EL (cell line): ENCODE results near the gene LGALS3.

Experiments
- DNase-seq: peaks from one replicate; pipeline ENCODE4 v3.0.0-alpha.2; 2016

LGALS3 gene

GRCh38 chr14:55115460-55115859, 13.6 kb upstream of the LGALS3 start:
- no peak for DNase-seq

- DNase-seq = no peak
Measured at GRCh38 chr14:55115861-55116245, 13.2 kb upstream of the LGALS3 start.

- no peak for DNase-seq
Measured at GRCh38 chr14:55116246-55117030, 12.6 kb upstream of the LGALS3 start.

DNA sequence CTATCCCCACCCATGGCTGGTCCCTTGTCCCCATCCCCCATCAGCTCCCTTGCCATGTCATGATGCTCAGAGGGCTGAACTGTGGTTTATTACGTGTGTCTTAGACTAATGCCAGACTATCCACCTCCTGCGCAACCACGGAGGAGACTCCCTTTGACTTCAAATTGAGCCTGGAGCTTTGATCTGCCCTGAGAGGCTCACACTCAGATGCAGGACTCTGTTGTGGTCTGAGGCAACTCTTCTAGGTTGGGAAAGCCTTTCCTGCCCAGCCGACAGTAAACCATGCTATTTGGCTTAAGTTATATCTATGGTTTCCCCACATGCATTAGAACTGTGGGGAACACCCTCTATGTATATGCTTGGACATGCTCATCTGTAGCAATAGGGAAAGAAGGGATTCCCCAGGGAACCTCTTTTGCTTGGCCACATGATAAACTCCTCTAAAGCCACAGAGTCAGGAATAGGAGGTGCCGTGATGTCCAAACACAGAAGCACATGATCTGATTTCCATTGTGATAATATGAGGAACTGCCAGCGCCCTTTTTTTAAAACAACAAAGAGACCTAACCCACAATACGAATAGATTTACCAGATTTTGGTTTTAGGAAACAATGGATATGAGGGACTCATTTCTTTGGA, 11.1 kb upstream of the LGALS3 start:
- DNase-seq = no peak

DNA sequence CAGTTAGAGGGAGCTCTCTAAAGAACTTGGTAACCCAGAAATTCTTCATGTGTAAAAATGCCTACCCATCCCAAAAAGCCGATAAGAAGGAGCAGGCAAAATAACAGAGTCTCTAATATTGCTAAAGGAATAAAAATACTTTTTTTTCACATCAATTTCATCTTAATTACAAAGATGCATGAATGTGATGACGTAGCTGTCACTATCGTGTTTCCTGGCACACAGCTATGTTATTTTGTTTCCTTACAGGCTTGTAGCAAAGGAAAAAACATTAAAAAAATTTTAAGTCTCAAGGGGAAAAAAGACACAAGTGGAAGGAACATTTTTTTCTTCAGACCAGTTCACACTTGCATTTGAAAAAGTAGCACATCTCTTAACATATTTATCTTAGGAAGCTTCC, 10.3 kb upstream of the LGALS3 start:
- DNase-seq = no peak

DNA sequence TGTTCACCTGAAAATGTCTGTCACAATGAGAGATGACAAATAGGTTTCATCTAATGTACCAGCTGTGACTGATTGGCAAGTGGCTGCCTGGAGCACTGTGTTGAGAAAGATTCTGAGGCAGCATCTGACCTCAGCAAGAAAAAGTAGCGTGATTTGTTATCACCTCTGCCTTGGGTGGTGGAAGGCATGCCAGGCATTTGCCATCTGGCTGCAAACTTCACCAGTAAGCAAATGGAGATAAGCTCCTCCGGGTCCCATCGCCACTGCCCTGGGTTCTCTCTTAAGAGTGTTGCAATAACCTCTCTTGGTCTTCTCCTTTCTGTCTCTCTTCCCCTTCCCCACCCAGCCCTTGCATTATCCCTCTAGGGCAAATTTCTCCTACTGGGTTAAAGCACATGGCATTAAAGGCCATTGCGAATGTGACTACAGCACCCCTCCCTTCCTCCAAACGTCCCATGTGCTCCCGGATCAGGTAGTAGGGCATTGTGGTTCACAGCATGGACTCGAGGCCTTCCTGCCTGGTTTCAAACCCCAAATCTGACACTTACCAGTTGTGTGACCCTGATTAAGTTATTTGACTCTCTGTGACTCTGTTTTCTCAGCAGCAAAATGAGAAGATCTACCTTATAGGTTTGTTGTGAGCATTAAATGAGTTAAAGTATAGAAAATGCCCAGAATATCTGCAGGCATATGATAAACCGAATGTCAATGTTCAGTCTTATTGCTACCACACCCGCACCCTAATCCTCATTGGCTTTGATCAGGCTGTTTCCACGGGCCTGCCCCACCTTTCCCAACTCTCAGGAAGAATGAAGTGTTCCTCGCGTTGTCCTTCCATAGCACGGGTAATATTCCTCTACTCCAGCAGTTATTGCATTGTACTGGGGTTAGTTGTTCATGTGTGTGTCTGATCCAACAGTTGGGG, 8.2 kb upstream of the LGALS3 start:
- DNase-seq = no peak

GRCh38 chr14:55121628-55122439, 7.2 kb upstream of the LGALS3 start:
- no peak for DNase-seq

- DNase-seq = no peak
Measured at GRCh38 chr14:55122440-55122986, 6.5 kb upstream of the LGALS3 start.

- peak; percentile 90 for DNase-seq
Measured at GRCh38 chr14:55123101-55123500, 6.0 kb upstream of the LGALS3 start.

DNA sequence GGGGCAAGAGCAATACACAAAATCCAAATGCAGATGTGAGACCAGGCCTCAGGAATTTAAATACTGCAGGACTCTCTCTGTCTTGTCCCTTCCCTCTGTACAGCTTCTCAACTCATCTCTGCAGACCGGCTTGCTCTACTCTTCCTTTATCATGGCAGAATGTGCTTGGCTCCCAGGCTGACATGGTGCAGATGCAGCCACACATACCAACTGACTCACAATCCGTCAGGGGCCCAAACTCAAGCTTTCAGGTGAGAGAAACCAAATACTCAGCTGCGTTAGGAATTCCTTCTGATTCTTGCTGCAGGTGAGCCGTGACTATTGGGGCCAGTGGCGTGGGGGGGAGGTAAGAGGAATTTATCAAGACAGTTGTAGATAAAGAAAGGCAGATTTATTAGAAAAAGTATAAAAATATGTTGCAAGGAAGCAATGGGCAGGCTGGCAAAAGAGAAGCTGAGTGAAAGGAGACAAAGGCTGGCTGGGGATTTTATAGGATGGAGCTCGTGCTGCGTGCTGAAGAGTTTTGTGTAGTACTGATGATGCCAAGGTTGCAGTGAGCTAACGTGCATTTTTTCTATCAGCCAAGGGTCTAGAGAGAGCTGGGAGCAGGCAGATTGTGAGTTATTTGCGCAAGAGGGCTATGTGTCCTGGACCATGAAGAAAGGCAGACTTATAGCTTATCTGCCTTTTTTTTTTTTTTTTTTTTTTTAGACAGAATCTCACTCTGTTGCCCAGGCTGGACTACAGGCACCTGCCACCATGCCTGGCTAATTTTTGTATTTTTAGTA, 5.0 kb upstream of the LGALS3 start:
- no peak for DNase-seq

DNA sequence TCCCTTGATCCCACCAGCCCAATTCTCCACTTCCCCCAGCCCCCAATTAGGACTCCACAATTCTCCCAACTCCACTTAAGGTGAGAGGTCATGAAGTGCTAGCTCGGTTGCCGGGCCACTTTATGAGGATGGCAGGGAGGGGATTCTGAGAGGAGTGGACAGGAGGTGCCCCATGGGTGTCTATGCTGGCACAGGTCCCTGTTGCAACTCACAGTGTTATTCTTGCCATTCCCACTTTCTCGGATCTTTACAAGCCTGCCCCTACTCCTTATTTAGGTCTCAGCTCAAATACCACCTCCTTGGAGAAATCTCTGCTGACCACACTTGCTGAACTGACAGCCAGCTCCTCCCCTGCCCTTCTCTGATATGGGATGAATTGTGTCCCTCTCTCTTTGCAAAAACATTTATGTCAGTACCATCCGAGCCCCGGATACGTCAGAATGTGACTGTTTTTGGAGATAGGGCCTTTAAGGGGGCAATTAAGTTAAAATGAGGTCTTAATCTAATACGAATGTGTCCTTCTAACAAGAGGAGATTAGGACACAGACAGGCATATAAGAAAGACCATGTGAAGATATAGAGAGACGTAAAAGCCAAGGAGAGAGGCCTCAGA, 4.2 kb upstream of the LGALS3 start:
- no peak for DNase-seq

DNA sequence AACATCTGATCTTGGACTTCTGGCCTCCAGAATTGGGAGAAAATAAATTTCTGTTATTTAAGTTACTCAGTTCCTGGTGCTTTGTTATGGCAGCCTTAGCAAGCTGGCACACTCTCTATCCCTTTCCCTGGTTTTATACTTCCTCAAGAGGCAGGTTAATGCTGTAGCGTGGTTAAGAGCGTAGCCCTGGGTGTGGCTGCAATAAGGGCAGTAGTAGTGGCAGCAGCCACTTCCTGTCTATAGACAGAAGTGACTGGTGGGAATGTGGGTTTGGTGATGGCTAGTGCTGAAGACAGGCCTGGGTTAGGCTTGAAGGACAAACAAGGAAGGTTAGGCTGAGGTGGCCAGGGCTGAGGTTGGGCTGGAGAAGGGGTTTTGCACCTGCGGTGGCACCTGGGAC, 3.6 kb upstream of the LGALS3 start:
- DNase-seq = no peak

- no peak for DNase-seq
Measured at GRCh38 chr14:55126034-55126433, 3.0 kb upstream of the LGALS3 start.

DNA sequence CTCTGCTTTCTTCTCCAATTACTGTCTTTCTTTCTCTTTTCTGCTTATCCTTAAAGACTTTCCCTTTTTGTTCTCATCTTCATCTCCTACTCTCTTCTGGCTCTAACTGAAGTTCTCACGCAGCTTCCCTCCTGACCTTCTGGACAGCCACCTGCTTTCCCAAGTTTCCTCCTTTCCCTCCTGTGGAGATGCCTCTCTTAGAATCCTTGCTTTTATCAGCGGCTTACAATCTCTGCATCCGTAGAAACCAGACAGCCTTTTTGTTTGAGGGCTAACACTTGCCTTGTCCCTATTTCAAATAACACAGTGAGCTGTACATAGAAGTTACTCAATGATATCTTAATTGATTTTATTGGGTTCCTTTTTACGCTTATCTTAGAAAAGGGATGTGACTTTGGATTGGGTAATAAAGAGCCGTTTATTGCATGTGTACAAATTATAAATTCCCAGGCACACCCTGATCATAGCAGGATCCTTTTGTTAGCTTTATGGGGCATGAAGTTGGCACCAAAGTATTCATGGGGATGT, 2.1 kb upstream of the LGALS3 start:
- DNase-seq = no peak

DNA sequence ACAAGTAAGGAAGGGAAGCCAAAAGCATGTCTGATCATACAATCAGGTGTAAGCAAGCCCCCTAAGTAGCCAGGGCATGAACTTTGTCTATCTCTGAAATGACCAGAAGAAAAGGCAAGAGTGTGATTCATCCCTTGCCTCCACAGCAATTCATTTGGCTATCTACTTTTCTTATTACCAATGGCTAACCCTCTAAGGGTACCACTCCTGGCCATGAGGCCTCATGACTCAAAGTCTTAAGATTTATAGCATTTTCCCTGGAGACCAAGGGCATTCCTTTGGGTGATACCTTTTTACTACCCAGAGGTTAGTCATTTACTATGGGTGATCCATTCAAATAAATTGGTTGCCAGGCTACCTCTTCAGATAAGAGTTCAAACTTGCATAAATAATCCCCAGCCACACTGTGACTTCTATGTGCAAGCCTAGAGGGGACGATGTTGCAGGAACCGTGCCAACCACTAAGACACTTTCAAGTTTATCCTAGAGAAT, 1.5 kb upstream of the LGALS3 start:
- peak; percentile 88 for DNase-seq

DNA sequence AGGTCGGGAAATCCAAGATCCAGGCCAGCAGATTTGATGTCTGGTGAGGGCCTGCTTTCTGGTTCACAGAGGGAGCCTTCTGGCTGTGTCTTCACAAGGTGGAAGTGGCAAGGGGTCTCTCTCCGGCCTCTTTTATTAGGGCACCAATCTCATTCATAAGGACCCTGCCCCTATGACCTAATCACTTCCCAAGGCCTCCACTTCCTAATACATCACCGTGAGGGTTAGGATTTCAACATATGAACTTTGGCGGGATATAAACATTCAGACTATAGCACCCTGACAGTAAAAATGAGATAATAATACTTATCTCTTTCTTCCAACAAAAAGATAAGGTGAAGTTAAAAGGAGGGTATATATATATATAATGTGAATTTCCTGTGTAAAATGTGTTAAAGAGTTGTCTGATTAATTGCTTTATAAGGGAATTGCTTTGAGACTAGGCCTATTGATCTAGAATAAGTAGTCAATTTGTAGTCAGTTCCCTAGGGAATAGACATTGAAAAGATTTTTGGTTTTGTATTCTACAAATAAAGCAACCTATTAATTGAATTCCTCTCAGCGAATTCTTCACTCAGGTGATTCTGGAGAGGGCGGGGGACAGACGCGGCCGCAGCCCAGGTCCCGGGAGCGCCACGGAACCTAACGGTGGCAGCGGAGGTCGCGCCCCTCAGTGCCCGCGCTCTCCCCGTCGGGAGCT, 516 bp upstream of the LGALS3 start:
- no peak for DNase-seq

DNA sequence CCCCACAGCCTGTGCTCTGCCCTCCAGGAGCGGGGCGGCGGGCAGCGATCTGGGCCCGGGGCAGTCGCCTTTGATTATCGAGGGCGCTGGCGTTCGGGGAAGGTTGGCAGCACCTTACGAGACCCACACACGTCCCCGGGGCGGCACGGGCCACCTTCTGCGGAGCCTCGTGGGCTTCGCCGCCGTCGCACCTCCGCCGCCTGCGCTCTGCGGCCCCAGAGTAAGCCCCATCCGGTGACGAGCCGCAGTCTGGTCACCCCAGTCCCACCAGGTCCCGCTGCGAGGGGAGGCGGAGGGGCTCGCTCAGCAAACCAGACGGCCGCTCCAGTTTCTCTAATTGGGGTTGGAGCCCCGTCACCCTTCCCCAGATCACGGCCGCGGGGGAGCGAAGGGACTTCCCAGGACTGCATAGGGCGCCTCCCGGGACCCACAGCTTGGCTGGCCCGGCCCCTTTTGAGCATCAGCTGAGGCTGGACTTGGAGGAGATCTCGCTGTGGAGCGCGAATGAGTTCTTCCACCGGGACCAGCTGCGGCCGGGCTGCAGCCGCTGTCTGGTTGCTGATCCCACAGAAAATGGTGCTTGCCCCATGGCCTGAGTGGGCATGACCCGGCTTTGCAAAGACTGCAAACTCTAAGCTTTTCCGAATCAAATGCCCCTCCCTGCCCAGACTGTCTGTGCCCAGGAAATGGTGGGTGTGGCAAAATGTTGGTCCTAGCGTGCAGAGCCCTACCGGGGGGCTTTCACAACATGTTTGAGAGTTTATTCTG, 560 bp downstream of the LGALS3 start:
- DNase-seq = peak; percentile 73

DNA sequence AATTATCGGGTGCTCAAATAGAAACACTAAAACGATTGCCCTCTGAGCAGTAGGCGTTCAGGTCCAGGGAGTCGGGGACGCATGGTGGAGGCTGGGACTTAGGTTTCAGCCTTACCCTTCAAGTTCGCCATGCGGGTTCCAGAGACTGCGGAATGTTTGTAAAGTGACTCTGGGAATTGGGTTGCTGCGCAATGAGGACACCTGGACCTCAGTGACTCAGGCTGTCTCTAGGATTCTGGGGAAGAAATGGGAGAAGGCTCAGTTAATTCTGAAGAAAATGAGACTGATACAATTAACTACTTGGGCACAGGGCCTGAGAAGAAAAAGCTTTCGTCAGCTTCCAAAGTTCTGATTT, 1.1 kb downstream of the LGALS3 start:
- peak; percentile 34 for DNase-seq
